B cell (primary cell): Measurements from ENCODE around the gene RPL19. TPM values are rescaled to one million over a fixed set of nuclear protein-coding genes. Genes with fewer than 3 reads are reported as not detected.

Source experiments
- ATAC-seq: fragments of 200-7000 bp; cut with Tn5 transposase; one replicate; pipeline ENCODE4 v1.10.0; 2021; ENCODE audit warnings: low read depth, mild to moderate bottlenecking, moderate number of reproducible peaks, moderate library complexity
- CTCF ChIA-PET: fragments of 350-600 bp; sonication (Branson Sonifier 250); formaldehyde crosslinking; loops from one replicate; lab custom pipeline; 2021; ENCODE audit warnings: antibody characterized with exemption, inconsistent platforms; lab: Charles Lee
- POLR2A ChIA-PET: fragments of 350-600 bp; sonication (Branson Sonifier 250); formaldehyde crosslinking; loops from one replicate; lab custom pipeline; 2021; ENCODE audit warnings: antibody characterized with exemption; lab: Charles Lee
- DNase-seq: peaks from one replicate; pipeline ENCODE4 v3.0.0; 2013
- H2AFZ ChIP-seq: 2 replicates; pipeline ENCODE4 v1.6.1; 2012; ENCODE audit warnings: mild to moderate bottlenecking, low read depth, low read length; ENCODE audit not compliant: insufficient read depth, poor library complexity, severe bottlenecking
- H3K27ac ChIP-seq, 2 donors: 1 replicate in 1 of 2; 2 replicates in 1 of 2; pipeline ENCODE4 v1.5.1; 2012 to 2013; ENCODE audit warnings: low read length in 2 of 2, mild to moderate bottlenecking in 2 of 2, moderate library complexity in 1 of 2
- H3K27me3 ChIP-seq, 4 experiments: fragments of 200-600 bp in 1 of 4; sonication (generic) in 1 of 4; replicated peaks in 1 of 4; 1 replicate in 2 of 4; 2 replicates in 2 of 4; pipeline versions ENCODE4 v1.6.1 to v1.7.0; 2013 to 2016; ENCODE audit warnings: low read length in 3 of 4, mild to moderate bottlenecking in 2 of 4, mixed read lengths in 1 of 4, moderate library complexity in 1 of 4; ENCODE audit not compliant: insufficient read depth in 4 of 4, control insufficient read depth in 3 of 4; ENCODE audit errors: control extremely low read depth in 1 of 4
- H3K36me3 ChIP-seq, 2 experiments: replicated peaks in 1 of 2; 1 replicate in 1 of 2; 2 replicates in 1 of 2; pipeline versions ENCODE4 v1.6.1 to v1.7.1; 2013; ENCODE audit warnings: low read length in 1 of 2; ENCODE audit not compliant: insufficient read depth in 2 of 2, control insufficient read depth in 1 of 2; ENCODE audit errors: control extremely low read depth in 1 of 2, extremely low read depth in 1 of 2
- H3K4me1 ChIP-seq, 2 donors: fragments of 200-600 bp in 1 of 2; sonication (generic) in 1 of 2; 1 replicate in 1 of 2; 2 replicates in 1 of 2; pipeline versions ENCODE4 v1.5.1 to v1.6.1; 2013 to 2017; ENCODE audit warnings: low read length in 2 of 2; ENCODE audit not compliant: control insufficient read depth in 2 of 2, insufficient read depth in 2 of 2
- H3K4me2 ChIP-seq: replicated peaks from 2 replicates; pipeline ENCODE3; 2012; ENCODE audit warnings: mild to moderate bottlenecking, low read depth, low read length; ENCODE audit not compliant: poor library complexity, severe bottlenecking
- H3K4me3 ChIP-seq, 5 experiments: fragments of 200-600 bp in 1 of 5; sonication (generic) in 1 of 5; 1 replicate in 3 of 5; 2 replicates in 2 of 5; pipeline versions ENCODE4 v1.5.1 to v1.7.0; 2011 to 2016; ENCODE audit warnings: low read length in 4 of 5, mild to moderate bottlenecking in 4 of 5, low read depth in 2 of 5, control low read depth in 1 of 5, moderate library complexity in 1 of 5; ENCODE audit not compliant: insufficient read depth in 1 of 5; ENCODE audit errors: control extremely low read depth in 1 of 5, extremely low read depth in 1 of 5
- H3K79me2 ChIP-seq: fragments of 200-600 bp; sonication (generic); one replicate; pipeline ENCODE4 v1.6.0; 2016; ENCODE audit warnings: low read length; ENCODE audit not compliant: control insufficient read depth, insufficient read depth
- H3K9ac ChIP-seq: fragments of 200-600 bp; sonication (generic); 2 replicates; pipeline ENCODE4 v1.6.1; 2017; ENCODE audit warnings: mild to moderate bottlenecking, low read length, moderate library complexity
- H3K9me3 ChIP-seq, 3 donors: one replicate each; pipeline versions ENCODE4 v1.6.1 to v1.7.1; 2013; ENCODE audit warnings: low read length in 2 of 3; ENCODE audit not compliant: control insufficient read depth in 2 of 3, insufficient read depth in 1 of 3; ENCODE audit errors: control extremely low read depth in 1 of 3
- H4K20me1 ChIP-seq: 2 replicates; pipeline ENCODE4 v1.6.0; 2012; ENCODE audit warnings: mild to moderate bottlenecking, low read length; ENCODE audit not compliant: insufficient read depth, control insufficient read depth, poor library complexity, severe bottlenecking
- H3K27ac Mint-ChIP-seq: one replicate; pipeline ENCODE4 v1.8.0; 2021; ENCODE audit warnings: mixed read lengths
- H3K27me3 Mint-ChIP-seq: one replicate; pipeline ENCODE4 v1.8.0; 2021; ENCODE audit warnings: mixed read lengths
- H3K4me1 Mint-ChIP-seq: one replicate; pipeline ENCODE4 v1.8.0; 2021; ENCODE audit warnings: mixed read lengths
- H3K4me3 Mint-ChIP-seq: one replicate; pipeline ENCODE4 v1.8.0; 2021; ENCODE audit warnings: mixed read lengths
- H3K9me3 Mint-ChIP-seq: one replicate; pipeline ENCODE4 v1.8.0; 2022; ENCODE audit warnings: mixed read lengths; ENCODE audit not compliant: insufficient read depth
- CTCF ChIP-seq: fragments of 200-600 bp; IDR thresholded peaks from one replicate; pipeline ENCODE4 v1.8.0; 2022; ENCODE audit warnings: antibody characterized with exemption, mild to moderate bottlenecking
- EZH2 ChIP-seq: IDR thresholded peaks from 2 replicates; pipeline ENCODE4 v1.6.1; 2012; ENCODE audit warnings: borderline replicate concordance, low read depth, mild to moderate bottlenecking, moderate library complexity, low read length; ENCODE audit not compliant: insufficient read depth, poor library complexity, severe bottlenecking
- WGBS: methylation state at CpG from one replicate; pipeline ENCODE4 v1.1.5; 2013; ENCODE audit warnings: missing lambda C conversion rate; ENCODE audit not compliant: insufficient coverage; 5-methylcytosine and 5-hydroxymethylcytosine counted together
- intact Hi-C: fragments of 100-400 bp; cut with micrococcal nuclease; formaldehyde crosslinking; loops from one replicate; pipeline ENCODE4 v1.10.0; 2022
- polyA plus RNA-seq: library from polyadenylated mRNA; depleted of rRNA; stranded (reverse); fragments of >200 nt; gene quantifications from 2 replicates; pipeline ENCODE4 v1.2.3, GENCODE V29; 2012
- total RNA-seq, 2 donors: library from RNA; stranded (reverse); fragments of 120-200 nt in 1 of 2; gene quantifications; 1 replicate in 1 of 2; 2 replicates in 1 of 2; pipeline versions ENCODE4 v1.2.3 to v1.2.4, GENCODE V29; 2013 to 2022

RPL19 gene
- total and polyA plus RNA-seq, 2 donors (not counting 1 experiment from before 2014, with no cell fraction given) = 3,041 to 3,233 TPM

DNA sequence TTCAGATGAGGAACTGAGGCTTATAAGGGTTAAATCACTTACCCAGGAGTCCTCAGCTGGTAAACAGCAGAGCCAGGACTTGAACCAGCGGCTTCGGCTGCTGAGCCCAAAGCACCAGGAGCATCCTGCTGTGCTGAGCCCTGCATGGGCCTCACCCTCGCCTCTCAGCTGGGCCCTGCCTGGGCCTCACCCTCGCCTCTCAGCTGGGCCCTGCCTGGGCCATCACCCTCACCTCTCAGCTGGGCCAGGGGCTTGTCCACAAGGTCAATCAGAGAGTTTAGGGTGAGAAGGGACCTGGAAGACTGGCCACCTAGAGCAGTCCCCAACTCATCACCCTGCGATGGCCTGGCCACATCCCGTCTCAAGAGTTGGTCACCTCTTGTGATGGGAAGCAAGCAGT lies 21.5 kb downstream of the RPL19 start:
- H3K9ac ChIP-seq = no peak overlapping the region
- H3K36me3 ChIP-seq = no peaks in the 10 kb centered on the region
- H3K4me1 ChIP-seq = peaks cover 19% of the 10 kb centered on the region in 2 donors
- intact Hi-C loops = no loop called here
- no peak overlapping the region for H3K4me3 ChIP-seq
- no peak overlapping the region for H3K4me3 Mint-ChIP-seq
- 96% methylated on average over 4 of the region's 6 CpGs for WGBS
- POLR2A ChIA-PET = no interaction called here
- CTCF ChIA-PET = interaction anchor here (0.6 to 1.1 kb wide), 2 partner anchors 10 to 23 kb away, joined by 3 to 5 read pairs; no protein-coding TSS in a partner anchor
- TF ChIP-seq CTCF = no peak
- TF ChIP-seq EZH2 = no peak
- no peaks in the 10 kb centered on the region for H3K9me3 Mint-ChIP-seq
- peaks cover 0 to 4% (median 0%) of the 10 kb centered on the region in 3 donors for H3K9me3 ChIP-seq
- H2AFZ ChIP-seq = no peak overlapping the region
- DNase-seq (no peak), ATAC-seq (no peak)
- H3K79me2 ChIP-seq = no peaks in the 10 kb centered on the region
- H3K27me3 Mint-ChIP-seq = peaks cover 28% of the 10 kb centered on the region
- H3K4me2 ChIP-seq = no peak overlapping the region
- H3K27ac ChIP-seq = no peak overlapping the region
- no peak overlapping the region for H3K27ac Mint-ChIP-seq
- H3K27me3 ChIP-seq = peaks cover 0 to 28% (median 12%) of the 10 kb centered on the region in 4 experiments
- H3K4me1 Mint-ChIP-seq = peaks cover 13% of the 10 kb centered on the region
- H4K20me1 ChIP-seq = no peaks in the 10 kb centered on the region

- TF ChIP-seq EZH2 (no peak), CTCF (no peak)
- H2AFZ ChIP-seq = no peak overlapping the region
- CTCF ChIA-PET = interaction anchor here (1.1 to 1.8 kb wide), 2 partner anchors 9 to 22 kb away, joined by 5 read pairs; no protein-coding TSS in a partner anchor
- H3K4me3 Mint-ChIP-seq = no peak overlapping the region
- no peak overlapping the region for H3K4me2 ChIP-seq
- no peak for ATAC-seq
- intact Hi-C loops = no loop called here
- peaks cover 19 to 22% of the 10 kb centered on the region in 2 donors for H3K4me1 ChIP-seq
- 84% methylated on average over 6 of the region's 7 CpGs for WGBS
- no peaks in the 10 kb centered on the region for H4K20me1 ChIP-seq
- peaks cover 13% of the 10 kb centered on the region for H3K4me1 Mint-ChIP-seq
- H3K36me3 ChIP-seq = no peaks in the 10 kb centered on the region
- H3K27me3 ChIP-seq = peaks cover 0 to 34% (median 15%) of the 10 kb centered on the region in 4 experiments
- H3K9ac ChIP-seq = no peak overlapping the region
- H3K27me3 Mint-ChIP-seq = peaks cover 24% of the 10 kb centered on the region
- peaks cover 0 to 4% (median 0%) of the 10 kb centered on the region in 3 donors for H3K9me3 ChIP-seq
- DNase-seq = no peak
- POLR2A ChIA-PET = no interaction called here
- no peak overlapping the region for H3K4me3 ChIP-seq
- no peak overlapping the region for H3K27ac ChIP-seq
- no peak overlapping the region for H3K27ac Mint-ChIP-seq
- H3K79me2 ChIP-seq = no peaks in the 10 kb centered on the region
- no peaks in the 10 kb centered on the region for H3K9me3 Mint-ChIP-seq
Measured at GRCh38 chr17:39222151-39222550, 22.1 kb downstream of the RPL19 start.
